ENCODE data around the gene MAST3. TPM values are rescaled to one million over a fixed set of nuclear protein-coding genes. Genes with fewer than 3 reads are reported as not detected.

Gene MAST3
- total and polyA plus RNA-seq, 2 of the 13 experiments (the other 11 are each of a cell fraction or from before 2014, with no cell fraction given): 4.1 to 4.6 TPM

- TF ChIP-seq ZBTB43 (CRISPR knock-in tag; conservative IDR thresholded peaks at IDR 0.05) (no peak), SRSF1 (optimal IDR thresholded peaks at IDR 0.05; ENCODE audit: low read depth, low read length) (peak; percentile 77), MBNL3 (CRISPR knock-in tag; conservative IDR thresholded peaks at IDR 0.05) (no peak), CCAR2 (optimal IDR thresholded peaks at IDR 0.05; ENCODE audit: low read depth, low read length) (no peak), ZNF790 (CRISPR knock-in tag; IDR thresholded peaks at IDR 0.05; ENCODE audit: borderline replicate concordance) (no peak), ZBTB42 (CRISPR knock-in tag; IDR thresholded peaks at IDR 0.05) (0 out of 2 replicates have a peak, but pooled peaks have one; percentile 23), FLYWCH1 (CRISPR knock-in tag; IDR thresholded peaks at IDR 0.05) (no peak), ZNF724P (CRISPR knock-in tag; IDR thresholded peaks at IDR 0.05; ENCODE audit: borderline replicate concordance) (no peak), ZNF572 (CRISPR knock-in tag; IDR thresholded peaks at IDR 0.05) (peak; percentile 44; the same call in 1 of the 2 replicates), DNMT3B (CRISPR knock-in tag; conservative IDR thresholded peaks at IDR 0.05) (no peak), TCF12 (IDR thresholded peaks at IDR 0.05) (no peak), TCF12 (CRISPR knock-in tag; IDR thresholded peaks at IDR 0.05) (no peak), UBTF (CRISPR knock-in tag; IDR thresholded peaks at IDR 0.05) (no peak), ZNF33A (CRISPR knock-in tag; IDR thresholded peaks at IDR 0.05; ENCODE audit: borderline replicate concordance) (no peak)
- TF ChIP-seq, protein P1, sequence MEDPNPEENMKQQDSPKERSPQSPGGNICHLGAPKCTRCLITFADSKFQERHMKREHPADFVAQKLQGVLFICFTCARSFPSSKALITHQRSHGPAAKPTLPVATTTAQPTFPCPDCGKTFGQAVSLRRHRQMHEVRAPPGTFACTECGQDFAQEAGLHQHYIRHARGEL (CRISPR knock-in tag; IDR thresholded peaks at IDR 0.05): no peak
- TF ChIP-seq, protein P2, sequence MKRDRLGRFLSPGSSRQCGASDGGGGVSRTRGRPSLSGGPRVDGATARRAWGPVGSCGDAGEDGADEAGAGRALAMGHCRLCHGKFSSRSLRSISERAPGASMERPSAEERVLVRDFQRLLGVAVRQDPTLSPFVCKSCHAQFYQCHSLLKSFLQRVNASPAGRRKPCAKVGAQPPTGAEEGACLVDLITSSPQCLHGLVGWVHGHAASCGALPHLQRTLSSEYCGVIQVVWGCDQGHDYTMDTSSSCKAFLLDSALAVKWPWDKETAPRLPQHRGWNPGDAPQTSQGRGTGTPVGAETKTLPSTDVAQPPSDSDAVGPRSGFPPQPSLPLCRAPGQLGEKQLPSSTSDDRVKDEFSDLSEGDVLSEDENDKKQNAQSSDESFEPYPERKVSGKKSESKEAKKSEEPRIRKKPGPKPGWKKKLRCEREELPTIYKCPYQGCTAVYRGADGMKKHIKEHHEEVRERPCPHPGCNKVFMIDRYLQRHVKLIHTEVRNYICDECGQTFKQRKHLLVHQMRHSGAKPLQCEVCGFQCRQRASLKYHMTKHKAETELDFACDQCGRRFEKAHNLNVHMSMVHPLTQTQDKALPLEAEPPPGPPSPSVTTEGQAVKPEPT (CRISPR knock-in tag; IDR thresholded peaks at IDR 0.05; ENCODE audit: low read depth): no peak
- TF ChIP-seq, protein P3, sequence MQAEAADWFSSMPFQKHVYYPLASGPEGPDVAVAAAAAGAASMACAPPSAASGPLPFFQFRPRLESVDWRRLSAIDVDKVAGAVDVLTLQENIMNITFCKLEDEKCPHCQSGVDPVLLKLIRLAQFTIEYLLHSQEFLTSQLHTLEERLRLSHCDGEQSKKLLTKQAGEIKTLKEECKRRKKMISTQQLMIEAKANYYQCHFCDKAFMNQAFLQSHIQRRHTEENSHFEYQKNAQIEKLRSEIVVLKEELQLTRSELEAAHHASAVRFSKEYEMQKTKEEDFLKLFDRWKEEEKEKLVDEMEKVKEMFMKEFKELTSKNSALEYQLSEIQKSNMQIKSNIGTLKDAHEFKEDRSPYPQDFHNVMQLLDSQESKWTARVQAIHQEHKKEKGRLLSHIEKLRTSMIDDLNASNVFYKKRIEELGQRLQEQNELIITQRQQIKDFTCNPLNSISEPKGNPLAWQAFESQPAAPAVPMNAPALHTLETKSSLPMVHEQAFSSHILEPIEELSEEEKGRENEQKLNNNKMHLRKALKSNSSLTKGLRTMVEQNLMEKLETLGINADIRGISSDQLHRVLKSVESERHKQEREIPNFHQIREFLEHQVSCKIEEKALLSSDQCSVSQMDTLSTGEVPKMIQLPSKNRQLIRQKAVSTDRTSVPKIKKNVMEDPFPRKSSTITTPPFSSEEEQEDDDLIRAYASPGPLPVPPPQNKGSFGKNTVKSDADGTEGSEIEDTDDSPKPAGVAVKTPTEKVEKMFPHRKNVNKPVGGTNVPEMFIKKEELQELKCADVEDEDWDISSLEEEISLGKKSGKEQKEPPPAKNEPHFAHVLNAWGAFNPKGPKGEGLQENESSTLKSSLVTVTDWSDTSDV (CRISPR knock-in tag; IDR thresholded peaks at IDR 0.05): no peak
- TF ChIP-seq, protein P4, sequence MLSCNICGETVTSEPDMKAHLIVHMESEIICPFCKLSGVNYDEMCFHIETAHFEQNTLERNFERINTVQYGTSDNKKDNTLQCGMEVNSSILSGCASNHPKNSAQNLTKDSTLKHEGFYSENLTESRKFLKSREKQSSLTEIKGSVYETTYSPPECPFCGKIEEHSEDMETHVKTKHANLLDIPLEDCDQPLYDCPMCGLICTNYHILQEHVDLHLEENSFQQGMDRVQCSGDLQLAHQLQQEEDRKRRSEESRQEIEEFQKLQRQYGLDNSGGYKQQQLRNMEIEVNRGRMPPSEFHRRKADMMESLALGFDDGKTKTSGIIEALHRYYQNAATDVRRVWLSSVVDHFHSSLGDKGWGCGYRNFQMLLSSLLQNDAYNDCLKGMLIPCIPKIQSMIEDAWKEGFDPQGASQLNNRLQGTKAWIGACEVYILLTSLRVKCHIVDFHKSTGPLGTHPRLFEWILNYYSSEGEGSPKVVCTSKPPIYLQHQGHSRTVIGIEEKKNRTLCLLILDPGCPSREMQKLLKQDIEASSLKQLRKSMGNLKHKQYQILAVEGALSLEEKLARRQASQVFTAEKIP (CRISPR knock-in tag; IDR thresholded peaks at IDR 0.05; ENCODE audit: borderline replicate concordance): no peak
- TF ChIP-seq, protein P5, sequence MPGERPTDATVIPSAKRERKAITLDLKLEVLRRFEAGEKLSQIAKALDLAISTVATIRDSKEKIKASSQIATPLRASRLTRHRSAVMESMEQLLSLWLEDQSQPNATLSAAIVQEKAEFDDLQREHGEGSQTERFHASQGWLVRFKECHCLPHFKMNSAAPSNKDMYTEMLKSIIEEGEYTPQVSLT (CRISPR knock-in tag; IDR thresholded peaks at IDR 0.05; ENCODE audit: borderline replicate concordance, low read depth): no peak
Observed at GRCh38 chr19:18109341-18109732, 11.8 kb downstream of the MAST3 start (continued).

Data from HepG2 (cell line).